Ovary (tissue), 3 donors: Measurements from ENCODE around the gene SLC44A4.

ENCODE experiments used
- CTCF ChIP-seq, 3 donors: fragments of 450-650 bp in 2 of 3; fragments of 200-600 bp in 1 of 3; IDR thresholded peaks; one replicate each; pipeline versions ENCODE4 v1.5.1 to v1.8.0; 2016 to 2022; ENCODE audit warnings: antibody characterized with exemption in 3 of 3, mild to moderate bottlenecking in 1 of 3
- POLR2A ChIP-seq: fragments of 450-650 bp; IDR thresholded peaks from one replicate; pipeline ENCODE4 v1.6.1; 2017; ENCODE audit warnings: antibody characterized with exemption, mild to moderate bottlenecking, moderate library complexity
- donor health status: DM: no; HTN: no; CAD: no.

- TF ChIP-seq CTCF (IDR thresholded peaks at IDR 0.05) (no peak), POLR2A (no peak)
Measured at GRCh38 chr6:31825553-31825952, 53.2 kb downstream of the SLC44A4 start.
